ENCODE results near the gene ERI3.

Gene ERI3

DNA sequence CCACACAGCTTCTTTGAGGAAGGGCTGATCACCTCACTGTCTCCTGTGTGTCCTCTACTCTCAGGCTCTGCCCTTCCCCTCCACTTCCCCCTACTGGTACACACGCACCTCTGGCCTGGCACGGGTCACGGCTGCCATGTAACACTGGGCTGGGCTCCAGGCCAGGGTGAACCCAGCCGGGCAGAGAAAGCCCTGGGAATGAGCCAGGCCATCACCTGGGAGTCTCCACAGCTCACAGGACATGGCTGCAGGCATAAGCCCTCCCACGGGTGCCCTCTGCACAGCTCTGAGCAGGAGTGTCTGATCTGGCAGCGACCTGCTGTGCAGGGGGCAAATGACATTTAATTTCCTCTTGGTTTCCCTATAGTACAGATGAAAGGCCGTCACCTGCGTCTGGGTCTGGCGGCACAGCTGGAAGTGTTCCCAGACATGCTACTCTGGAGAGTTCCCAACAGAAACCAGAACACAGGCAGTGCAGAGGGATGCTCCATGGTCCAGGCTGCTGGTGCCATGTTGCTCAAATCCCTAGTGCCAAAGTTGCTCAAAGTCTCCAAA lies 61.2 kb downstream of the ERI3 start:
- in situ Hi-C loops (cut with MboI; ENCODE audit: low pct_unique_long_range_greater_than_20kb, low sequenced_read_pairs) = no loop called here
- DNase-seq = no peak

DNA sequence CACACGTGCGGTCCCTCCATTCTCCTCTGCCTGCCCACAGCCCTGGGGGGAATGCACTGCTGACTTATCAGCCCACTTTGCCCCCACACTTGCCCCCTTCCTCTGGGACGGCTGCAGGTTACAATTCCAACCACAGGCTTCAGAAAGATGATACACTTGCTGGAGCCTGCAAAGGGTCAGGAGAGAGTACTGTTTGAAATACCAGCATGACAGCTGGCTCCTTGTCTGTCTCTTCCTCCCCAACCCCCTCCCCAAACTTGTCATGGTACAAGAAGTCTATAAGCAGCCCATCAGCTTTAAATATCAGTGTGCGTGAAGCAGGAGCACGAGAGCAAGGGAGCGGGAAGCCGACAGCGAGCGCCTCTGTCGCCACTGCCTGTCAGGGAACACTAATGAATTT lies 62.4 kb downstream of the ERI3 start:
- no peak for DNase-seq
- in situ Hi-C loops (cut with MboI; ENCODE audit: low pct_unique_long_range_greater_than_20kb, low sequenced_read_pairs) = no loop called here

DNA sequence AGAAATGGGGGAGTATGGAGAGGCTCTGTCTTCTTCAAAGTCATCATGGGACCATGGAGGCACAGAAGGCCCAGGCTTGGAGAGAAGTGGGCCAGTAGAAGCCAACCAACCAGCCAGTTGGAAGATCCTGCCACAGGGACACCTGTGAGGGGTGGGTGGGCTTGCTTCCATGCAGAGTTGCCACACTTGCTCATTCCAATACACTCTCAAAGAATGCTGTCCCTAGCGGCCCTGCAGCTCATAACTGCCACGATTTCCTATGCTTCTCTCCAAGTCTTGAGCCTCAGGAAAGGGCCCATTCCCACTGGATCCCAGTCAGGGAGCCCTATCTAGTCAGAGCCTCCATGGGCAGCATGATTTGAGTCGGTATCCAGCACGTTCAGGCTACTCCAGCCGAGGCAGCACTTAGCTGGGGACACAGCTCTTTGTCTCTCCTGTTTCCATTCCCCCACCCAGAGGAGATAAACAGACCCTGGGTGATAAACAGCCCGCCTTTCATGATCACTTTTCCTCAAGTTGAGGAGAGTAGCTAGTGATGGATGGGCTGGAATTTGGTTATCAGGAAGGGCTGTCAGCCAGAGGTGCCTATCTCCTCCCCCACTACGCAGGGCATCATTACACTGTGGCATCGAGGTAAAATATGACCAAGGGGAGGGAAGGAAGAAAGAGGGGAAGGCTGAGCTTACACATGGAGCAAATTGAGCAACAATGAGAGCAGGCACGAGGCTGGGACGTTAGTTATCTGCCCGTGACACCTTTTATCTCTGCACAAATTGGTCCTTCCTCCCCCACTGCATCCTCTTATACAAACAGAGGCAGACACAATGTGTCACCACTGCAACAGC lies 64.6 kb downstream of the ERI3 start:
- DNase-seq = no peak
- in situ Hi-C loops (cut with MboI; ENCODE audit: low pct_unique_long_range_greater_than_20kb, low sequenced_read_pairs) = no loop called here

DNA sequence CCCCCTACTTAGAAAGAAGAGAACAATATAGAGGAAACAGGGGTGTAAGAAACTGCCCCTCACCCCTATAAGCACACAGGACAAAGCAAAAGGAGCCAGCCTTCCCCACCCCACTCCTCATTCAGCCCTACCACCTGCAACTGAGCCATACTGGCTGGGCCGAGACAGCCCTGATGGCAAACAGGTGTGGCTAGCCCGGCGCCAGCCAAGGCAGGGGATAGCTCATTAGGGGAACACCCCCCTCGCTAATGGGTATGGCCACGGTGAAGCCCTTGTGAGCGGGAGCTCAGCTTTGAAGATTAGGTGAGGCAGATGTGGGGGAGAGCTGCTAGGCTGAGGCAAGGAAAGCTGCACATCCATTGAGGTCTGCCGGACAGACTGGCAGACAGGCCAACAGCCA lies 65.5 kb downstream of the ERI3 start:
- in situ Hi-C loops (cut with MboI; ENCODE audit: low pct_unique_long_range_greater_than_20kb, low sequenced_read_pairs) = no loop called here

DNA sequence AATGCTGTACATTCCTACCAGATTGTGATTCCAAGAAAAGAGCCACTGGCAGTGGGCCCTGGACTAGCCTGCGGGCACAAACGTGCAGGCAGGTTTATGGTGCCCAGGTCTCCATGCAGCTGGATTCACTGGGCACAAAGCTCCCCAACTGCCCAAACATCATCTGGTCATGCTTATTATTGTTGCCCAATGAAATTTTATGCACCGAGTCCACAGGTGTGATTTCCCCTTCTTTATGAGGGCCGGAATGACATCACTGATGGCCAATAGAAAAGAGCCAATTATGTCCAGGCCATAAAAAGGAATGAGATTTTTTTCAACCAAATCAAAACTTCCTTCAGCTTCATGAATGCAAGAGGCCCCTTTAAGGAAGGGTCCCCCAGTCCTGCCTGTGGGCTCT lies 66.2 kb downstream of the ERI3 start:
- DNase-seq = no peak
- in situ Hi-C loops (cut with MboI; ENCODE audit: low pct_unique_long_range_greater_than_20kb, low sequenced_read_pairs) = no loop called here

More for the DNA sequence above, 65.5 kb downstream of the ERI3 start:
- DNase-seq = no peak

DNA sequence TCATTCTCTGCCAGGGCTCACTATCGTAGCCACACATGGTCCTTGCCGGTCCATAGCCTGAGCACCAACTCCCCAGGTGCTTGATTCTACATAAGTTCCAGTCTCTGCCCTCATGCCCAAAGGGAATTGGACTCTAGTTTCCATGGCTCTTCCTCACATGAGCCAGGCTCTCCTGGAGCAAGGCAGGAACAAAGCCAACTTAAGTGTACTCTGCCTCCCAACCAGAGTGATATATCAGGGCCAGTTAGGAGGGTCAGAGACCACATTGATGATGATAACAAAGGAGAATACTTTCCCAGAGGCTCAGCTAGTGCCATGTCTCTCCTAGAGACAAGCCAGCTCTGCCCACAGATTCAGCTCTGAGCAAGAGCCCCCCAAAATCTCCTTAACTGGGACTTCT lies 70.9 kb downstream of the ERI3 start:
- DNase-seq = no peak
- in situ Hi-C loops (cut with MboI; ENCODE audit: low pct_unique_long_range_greater_than_20kb, low sequenced_read_pairs) = no loop called here

DNA sequence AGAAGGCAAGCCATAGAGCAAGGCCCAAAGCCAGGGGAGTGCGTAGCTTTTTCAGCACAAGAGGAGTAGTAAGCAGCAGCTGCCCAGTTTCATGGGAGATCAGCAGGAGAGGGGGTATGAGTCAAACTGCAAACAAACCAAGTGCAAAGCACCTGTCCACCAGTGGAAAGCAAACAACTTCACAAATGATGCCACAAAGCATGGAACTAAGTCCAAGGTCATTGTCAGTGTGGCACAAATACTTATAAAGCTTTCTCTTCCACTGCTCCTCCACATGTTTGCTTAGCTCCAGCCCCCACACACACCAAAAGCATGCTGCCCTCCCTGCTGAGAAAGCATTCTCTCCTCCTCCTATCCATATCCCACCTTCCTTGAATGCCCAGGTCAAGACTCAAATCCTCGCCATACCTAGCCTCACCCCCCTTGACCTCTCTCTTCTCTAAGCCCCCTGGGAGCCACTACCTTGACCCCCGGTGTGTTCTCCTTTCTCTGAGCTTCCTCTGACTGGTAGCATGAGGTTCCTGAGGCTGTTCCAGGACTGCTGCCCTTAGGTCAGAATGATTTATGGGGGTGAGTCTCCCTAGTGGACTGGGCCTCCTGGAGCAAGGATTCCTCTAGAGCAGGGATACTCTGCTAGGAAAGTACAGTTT lies 71.4 kb downstream of the ERI3 start:
- in situ Hi-C loops (cut with MboI; ENCODE audit: low pct_unique_long_range_greater_than_20kb, low sequenced_read_pairs) = no loop called here
- DNase-seq = no peak

DNA sequence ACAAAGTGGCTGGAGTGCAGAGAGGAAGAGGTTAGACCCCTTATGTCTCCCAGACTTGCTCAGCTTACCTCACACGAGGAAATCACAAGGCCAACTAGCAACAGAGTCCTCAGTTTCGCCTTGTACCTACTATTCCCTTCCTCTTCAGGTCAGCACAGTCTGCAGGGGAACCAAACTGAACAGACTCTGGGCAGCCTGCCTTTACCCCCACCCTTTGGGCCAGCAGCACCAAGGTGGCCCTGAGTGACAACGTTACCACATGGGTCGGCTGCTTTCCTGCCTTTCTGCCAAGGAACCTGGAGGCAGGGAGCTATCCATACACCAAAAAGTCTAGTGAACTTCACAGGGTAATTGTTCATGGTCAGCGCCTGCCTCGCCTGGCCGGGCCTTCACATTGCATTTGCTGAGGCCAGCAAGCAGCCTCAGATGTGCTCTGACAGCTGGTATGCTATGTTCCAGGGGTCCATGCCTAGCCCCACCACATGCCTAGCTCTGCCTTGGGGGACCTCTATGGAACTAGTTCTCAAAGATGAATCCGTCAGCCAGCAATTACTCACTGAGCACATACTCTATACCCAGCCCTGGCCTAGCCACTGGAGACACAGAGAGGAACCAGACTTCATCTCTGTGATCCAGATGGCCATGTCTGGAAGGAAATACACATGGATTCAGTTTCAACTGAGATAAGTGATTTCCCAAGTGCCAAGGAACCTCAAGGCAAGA lies 72.2 kb downstream of the ERI3 start:
- in situ Hi-C loops (cut with MboI; ENCODE audit: low pct_unique_long_range_greater_than_20kb, low sequenced_read_pairs) = no loop called here
- DNase-seq = no peak

DNA sequence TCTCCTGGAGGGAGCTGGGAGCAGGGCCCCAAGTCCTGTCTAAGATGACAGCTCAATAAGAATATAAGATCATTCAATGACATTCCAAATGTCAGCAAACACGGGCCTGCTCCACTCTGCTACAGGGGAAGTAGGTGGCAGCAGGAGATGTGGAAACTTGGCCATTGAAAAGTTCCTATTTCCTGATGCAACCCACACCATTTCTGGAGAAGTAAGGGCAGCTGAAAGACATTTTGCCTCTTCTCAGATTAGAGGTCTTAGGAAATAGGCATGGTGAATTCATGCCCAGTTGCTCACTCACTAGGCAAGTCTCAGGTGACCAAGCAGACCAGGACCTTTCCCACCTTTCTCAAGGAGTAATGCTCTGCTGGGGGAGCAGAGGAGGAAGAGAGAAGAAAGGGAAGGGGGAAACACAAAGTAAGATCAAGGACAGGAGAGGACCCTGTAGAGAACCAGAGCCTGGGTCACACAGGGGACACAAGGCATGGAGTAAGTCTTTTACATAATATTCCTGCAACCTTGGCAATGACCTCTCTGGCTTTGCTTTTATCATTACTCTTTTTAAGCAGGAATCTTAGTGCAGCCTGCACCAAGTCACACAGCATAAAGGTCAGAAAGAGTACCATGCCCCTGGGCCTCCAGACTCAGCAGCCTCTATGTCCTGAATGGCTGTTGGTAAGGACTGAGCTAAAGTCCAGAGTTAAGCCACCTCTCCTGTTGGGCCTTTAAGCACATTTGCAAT lies 72.9 kb downstream of the ERI3 start:
- in situ Hi-C loops (cut with MboI; ENCODE audit: low pct_unique_long_range_greater_than_20kb, low sequenced_read_pairs) = no loop called here
- DNase-seq = no peak

DNA sequence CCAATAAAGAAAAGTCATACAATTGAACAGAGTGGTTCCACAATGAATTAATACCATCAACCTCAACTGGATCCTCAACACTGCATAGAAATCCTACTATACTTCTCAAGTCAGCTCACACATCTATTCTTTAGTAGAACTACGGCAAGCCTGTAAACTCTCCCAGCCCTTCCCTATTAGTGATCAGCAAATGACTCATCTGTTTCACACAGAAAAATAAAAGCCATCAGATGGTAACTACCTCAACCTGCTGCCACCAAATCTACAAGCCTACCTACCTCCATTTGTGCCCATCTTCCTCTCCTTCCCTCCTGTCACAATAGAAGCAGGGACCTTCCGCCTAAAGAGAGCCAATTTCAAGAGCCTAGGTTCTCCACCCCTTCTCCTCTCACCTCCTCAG lies 78.2 kb downstream of the ERI3 start:
- DNase-seq = no peak
- in situ Hi-C loops (cut with MboI; ENCODE audit: low pct_unique_long_range_greater_than_20kb, low sequenced_read_pairs) = no loop called here

DNA sequence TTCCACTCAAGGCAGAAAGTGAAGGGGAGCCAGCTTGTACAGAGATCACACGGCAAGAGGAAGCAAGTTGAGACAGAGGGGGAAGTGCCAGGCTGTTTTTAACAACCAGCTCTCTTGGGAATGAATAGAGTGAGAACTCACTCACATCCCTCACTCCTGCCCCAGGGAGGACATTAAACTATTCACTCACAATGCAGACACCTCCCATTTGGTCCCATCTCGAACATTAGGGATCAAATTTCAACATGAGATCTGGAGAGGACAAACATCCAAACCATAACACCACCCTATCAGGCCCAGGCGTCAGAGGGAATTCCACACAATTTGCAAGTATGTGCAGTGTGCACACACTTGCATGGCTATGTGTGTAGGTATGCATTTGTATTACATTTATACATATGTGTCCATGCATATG lies 79.1 kb downstream of the ERI3 start:
- in situ Hi-C loops (cut with MboI; ENCODE audit: low pct_unique_long_range_greater_than_20kb, low sequenced_read_pairs) = no loop called here
- DNase-seq = peak; percentile 48

DNA sequence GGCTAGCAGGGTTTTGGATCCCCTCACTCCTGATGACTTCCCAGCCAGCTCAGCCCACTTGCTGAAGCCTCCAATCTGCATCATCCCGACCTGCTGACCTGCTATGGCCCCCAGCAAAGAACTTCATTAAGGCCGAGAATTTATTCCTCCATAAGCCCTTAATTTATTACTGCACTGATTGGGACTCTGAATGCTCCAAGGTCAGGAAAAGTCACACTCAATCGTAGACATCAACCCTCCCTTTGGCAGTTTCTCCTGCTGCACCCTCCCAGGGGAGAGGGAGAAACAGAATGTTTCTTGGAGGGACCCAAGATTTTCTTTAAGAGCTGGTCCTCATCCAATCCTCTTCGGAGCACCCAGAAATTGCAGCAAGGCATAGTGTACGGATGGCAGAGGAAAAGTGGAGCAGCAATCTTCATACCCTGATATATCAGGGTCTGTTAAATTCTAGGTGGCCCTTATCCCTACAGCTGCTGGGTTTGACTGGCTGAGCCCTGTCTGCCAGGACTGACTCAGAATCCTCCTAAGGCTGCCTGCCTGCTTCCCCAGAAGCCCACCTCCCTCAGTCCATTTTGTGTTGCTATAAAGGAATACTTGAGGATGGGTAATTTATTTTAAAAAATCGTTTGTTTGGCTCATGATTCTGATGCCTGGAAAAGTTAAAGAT lies 79.6 kb downstream of the ERI3 start:
- DNase-seq = no peak
- in situ Hi-C loops (cut with MboI; ENCODE audit: low pct_unique_long_range_greater_than_20kb, low sequenced_read_pairs) = no loop called here

DNA sequence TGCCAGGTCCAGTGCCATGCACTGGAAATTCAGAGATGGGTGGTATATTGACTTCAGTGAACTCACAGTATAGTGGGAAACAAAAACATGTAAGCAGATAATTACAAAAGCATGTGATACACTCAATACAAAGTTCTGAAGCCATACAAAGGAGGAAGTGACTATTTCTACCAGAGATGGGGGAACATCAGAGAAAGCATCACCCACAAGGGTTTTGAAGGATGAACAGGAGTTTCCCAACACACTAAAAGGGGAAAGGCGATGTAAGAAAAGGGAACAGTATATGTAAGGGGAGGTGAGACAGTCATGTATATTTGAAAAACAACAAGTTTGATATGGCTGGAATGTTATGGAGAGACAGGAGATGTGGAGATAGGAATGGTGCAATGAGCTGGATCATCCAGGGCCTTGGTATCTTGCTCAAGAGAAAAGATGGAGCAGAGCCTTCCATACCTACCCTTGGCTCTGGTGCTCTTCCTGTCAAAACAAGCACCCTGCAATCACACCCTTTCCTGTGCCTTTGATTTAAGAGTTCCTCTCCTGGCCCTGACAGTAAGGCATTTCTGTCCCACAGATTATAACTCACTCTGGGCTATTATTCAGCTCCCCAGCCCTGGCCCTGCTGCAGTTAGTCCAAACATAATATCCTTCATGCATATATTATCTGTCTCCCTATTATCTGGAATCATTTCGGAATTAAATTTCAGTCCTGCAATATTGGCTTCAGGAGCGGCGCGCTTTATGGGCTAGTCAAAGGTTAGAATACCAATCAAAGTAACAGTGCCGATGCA lies 81.3 kb downstream of the ERI3 start:
- DNase-seq = no peak
- in situ Hi-C loops (cut with MboI; ENCODE audit: low pct_unique_long_range_greater_than_20kb, low sequenced_read_pairs) = no loop called here

DNA sequence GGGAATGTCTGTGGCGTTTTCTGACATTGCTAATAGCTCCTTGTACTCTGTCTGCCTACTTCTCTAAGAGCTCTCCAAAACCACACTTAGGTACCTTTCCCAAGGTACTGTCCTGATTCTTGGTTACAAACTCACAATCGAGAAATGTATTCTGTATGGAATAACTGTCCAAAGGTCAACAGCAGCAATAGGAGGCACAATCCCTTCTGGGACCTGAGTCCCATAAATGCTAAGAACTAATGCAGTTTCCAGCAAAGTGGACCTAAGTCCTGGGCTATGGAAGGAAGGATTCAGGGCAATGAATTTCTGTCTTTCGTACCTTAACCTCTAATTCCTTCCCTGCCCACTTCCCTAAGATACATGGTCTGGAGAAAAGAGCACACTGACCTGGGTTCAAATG lies 82.1 kb downstream of the ERI3 start:
- in situ Hi-C loops (cut with MboI; ENCODE audit: low pct_unique_long_range_greater_than_20kb, low sequenced_read_pairs) = no loop called here

DNA sequence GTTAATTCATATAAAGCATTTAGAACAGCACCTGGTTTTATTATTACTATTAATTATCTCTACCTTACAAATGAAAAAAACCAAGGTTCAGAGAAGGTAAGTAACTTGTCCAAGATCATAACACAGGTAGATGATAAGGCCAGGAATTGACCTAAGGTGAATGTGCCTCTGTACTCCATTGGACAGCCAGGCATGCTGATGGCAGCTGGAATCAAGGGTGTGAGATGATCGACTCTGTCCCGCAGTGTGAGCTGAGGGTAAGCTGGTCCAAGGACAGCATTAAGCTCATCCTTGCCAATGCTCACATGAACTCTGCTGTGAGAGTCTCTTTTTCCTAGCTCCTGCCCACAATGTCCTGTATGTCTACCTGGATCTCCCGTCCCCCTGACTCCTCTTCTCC lies 83.4 kb downstream of the ERI3 start:
- in situ Hi-C loops (cut with MboI; ENCODE audit: low pct_unique_long_range_greater_than_20kb, low sequenced_read_pairs) = no loop called here
- DNase-seq = no peak

More for the DNA sequence above, 82.1 kb downstream of the ERI3 start:
- no peak for DNase-seq

DNA sequence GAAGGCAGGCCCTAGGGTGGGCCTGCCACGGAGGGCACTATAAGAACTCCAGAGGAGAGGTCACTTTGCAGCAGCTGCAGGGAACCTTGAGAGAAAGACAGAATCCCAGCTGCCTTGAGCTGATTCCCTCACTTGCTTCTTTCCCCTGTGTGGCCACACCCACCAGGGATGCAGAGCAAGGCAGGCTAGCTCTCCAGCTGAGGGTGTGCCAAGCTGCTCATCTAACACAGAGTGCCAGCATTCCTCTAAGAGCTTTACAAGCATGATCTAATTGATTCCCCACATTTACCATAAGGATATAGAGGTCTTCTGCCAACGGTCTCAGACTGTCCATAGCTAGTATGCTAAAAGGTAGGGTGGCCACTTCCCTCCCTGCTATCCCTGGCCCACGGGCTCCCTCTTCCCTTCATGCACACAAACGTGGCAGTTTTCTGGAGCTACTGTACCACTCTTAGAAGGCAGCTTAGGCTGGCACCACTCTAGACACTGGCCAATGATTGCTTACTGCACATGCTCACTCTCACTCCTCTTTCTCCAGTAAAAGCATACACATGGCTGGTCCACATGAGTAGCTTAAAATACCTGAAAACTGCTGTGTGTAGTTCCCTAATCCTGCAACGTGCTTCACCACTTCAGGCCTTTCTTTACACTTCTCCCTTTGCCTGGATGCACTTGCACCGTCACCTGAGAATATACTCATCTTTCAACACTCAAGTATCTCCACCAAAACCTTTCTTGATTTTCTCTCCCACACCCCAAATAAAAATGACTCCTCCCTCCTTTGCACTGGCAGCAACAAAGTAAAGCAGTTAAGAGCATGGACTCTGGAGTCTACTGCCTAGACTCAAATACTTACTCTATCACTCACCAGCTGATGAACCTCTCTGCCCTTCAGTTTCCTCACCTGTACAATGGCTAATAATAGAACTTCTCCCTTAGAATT lies 84.1 kb downstream of the ERI3 start:
- in situ Hi-C loops (cut with MboI; ENCODE audit: low pct_unique_long_range_greater_than_20kb, low sequenced_read_pairs) = no loop called here

DNA sequence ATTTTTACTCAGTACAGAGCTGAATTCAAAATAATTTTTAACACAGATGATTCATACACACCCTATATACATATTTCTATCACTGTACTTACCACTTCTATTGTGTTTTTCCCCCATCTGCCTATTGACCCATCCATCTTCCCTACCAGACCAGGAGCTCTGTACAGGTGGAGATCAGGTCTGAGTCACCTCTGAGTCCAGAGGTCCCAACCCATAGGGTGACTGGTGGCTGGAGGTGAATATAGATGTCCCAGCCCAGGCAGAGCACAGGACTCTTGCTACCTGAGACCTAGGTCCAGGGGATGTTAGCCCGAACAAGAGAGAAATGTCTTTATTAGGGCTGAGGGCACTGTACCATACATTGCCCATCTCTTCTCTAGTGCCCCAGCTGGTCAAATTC lies 87.0 kb downstream of the ERI3 start:
- in situ Hi-C loops (cut with MboI; ENCODE audit: low pct_unique_long_range_greater_than_20kb, low sequenced_read_pairs) = no loop called here
- DNase-seq = no peak

More for the DNA sequence above, 84.1 kb downstream of the ERI3 start:
- no peak for DNase-seq

Data from KBM-7 (cell line).